K562 (cell line): Measurements from ENCODE around the gene EIF1B. TPM values are rescaled to one million over a fixed set of nuclear protein-coding genes. Genes with fewer than 3 reads are reported as not detected.

Experiments used
- ATAC-seq: fragments of 200-7000 bp; cut with Tn5 transposase; 3 replicates; pipeline ENCODE4 v1.9.1; 2020; ENCODE audit warnings: moderate library complexity
- BruUV-seq: library from RNA; stranded (reverse); fragments of 400-500 nt; replicated peaks from 2 replicates; lab custom pipeline; 2021; lab: Mats Ljungman, UMichigan
- CTCF ChIA-PET: fragments of 300-600 bp; formaldehyde crosslinking; extraction: SDS; loops from one replicate; lab custom pipeline; 2021; ENCODE audit warnings: low intra/inter-chr PET ratio; lab: Yijun Ruan, JAX
- POLR2A ChIA-PET: fragments of 300-600, 350-650 bp; sonication (Branson Sonifier 250); formaldehyde crosslinking; extraction: SDS; loops from one replicate; lab custom pipeline; 2021; ENCODE audit warnings: antibody characterized with exemption, inconsistent platforms; lab: Yijun Ruan, JAX
- DNase-seq, 4 experiments: peaks; one replicate each; pipeline versions ENCODE4 v3.0.0 to v3.0.0-alpha.2; 2011 to 2018; ENCODE audit warnings: low spot score in 3 of 4, mixed read lengths in 3 of 4; ENCODE audit errors: extremely low read depth in 1 of 4
- FAIRE-seq: peaks from 2 replicates; lab custom pipeline; 2011; peaks lifted over from hg19 to GRCh38; lab: Jason Lieb, UNC
- H2AFZ ChIP-seq: 2 replicates; pipeline ENCODE4 v1.6.0; 2011; ENCODE audit warnings: low read depth, low read length, control low read depth, inconsistent platforms
- H3K27ac ChIP-seq: fragments of 200-600 bp; 3 replicates; pipeline ENCODE4 v1.8.0; 2011; ENCODE audit warnings: low read depth, mild to moderate bottlenecking, control low read depth, inconsistent platforms, low read length, moderate library complexity, mixed read lengths; ENCODE audit errors: extremely low read depth
- H3K27me3 ChIP-seq, 2 experiments: fragments of 300-600 bp in 1 of 2; 2 replicates in 1 of 2; 3 replicates in 1 of 2; pipeline versions ENCODE4 v1.6.0 to v1.8.0; 2011; ENCODE audit warnings: inconsistent platforms in 2 of 2, low read length in 2 of 2, mild to moderate bottlenecking in 1 of 2, mixed read lengths in 1 of 2, moderate library complexity in 1 of 2; ENCODE audit not compliant: control insufficient read depth in 2 of 2, insufficient read depth in 2 of 2
- H3K36me3 ChIP-seq: fragments of 300-600 bp; 3 replicates; pipeline ENCODE4 v1.8.0; 2011; ENCODE audit warnings: mild to moderate bottlenecking, low read length, inconsistent platforms; ENCODE audit not compliant: control insufficient read depth, insufficient read depth
- H3K4me1 ChIP-seq, 2 experiments: fragments of 200-600 bp in 1 of 2; replicated peaks in 1 of 2; 2 replicates in 1 of 2; 3 replicates in 1 of 2; pipeline versions ENCODE4 v1.5.1 to v1.8.0; 2011; ENCODE audit warnings: inconsistent platforms in 2 of 2, low read length in 2 of 2, mild to moderate bottlenecking in 1 of 2, mixed read lengths in 1 of 2, moderate library complexity in 1 of 2; ENCODE audit not compliant: control insufficient read depth in 2 of 2, insufficient read depth in 2 of 2
- H3K4me2 ChIP-seq: 2 replicates; pipeline ENCODE4 v1.6.1; 2011; ENCODE audit warnings: low read length, control low read depth, inconsistent platforms, mixed read lengths; ENCODE audit not compliant: insufficient read depth
- H3K4me3 ChIP-seq: fragments of 200-600 bp; sonication (generic), shearing (Covaris generic); 2 replicates; pipeline ENCODE4 v1.5.1; 2016; ENCODE audit warnings: control low read depth, inconsistent platforms
- H3K79me2 ChIP-seq: fragments of 200-600 bp; 3 replicates; pipeline ENCODE4 v1.8.0; 2011; ENCODE audit warnings: low read length, inconsistent platforms; ENCODE audit not compliant: control insufficient read depth, insufficient read depth
- H3K9ac ChIP-seq, 2 experiments: 2 replicates each; pipeline versions ENCODE4 v1.6.0 to v1.6.1; 2011; ENCODE audit warnings: low read depth in 2 of 2, low read length in 2 of 2, control low read depth in 1 of 2, inconsistent platforms in 1 of 2, mild to moderate bottlenecking in 1 of 2, mixed read lengths in 1 of 2; ENCODE audit not compliant: insufficient read depth in 1 of 2
- H3K9me1 ChIP-seq: one replicate; pipeline ENCODE4 v1.6.0; 2011; ENCODE audit warnings: inconsistent platforms, mild to moderate bottlenecking, low read length, moderate library complexity; ENCODE audit not compliant: control insufficient read depth, insufficient read depth
- H3K9me3 ChIP-seq: replicated peaks from 2 replicates; pipeline ENCODE4 v1.5.1; 2011; ENCODE audit warnings: low read depth, low read length, inconsistent platforms; ENCODE audit not compliant: control insufficient read depth, insufficient read depth
- H4K20me1 ChIP-seq: replicated peaks from 2 replicates; pipeline ENCODE4 v1.6.1; 2011; ENCODE audit warnings: low read length, inconsistent platforms, mixed read lengths; ENCODE audit not compliant: control insufficient read depth, insufficient read depth
- E2F1 ChIP-seq: sonication (generic); formaldehyde crosslinking; IDR thresholded peaks from 2 replicates; pipeline ENCODE4 v1.8.1; 2023; ENCODE audit warnings: mild to moderate bottlenecking, missing genetic modification reagents, moderate library complexity
- GMEB1 ChIP-seq: fragments of 250-450 bp; sonication (Bioruptor Pico); IDR thresholded peaks from 2 replicates; pipeline ENCODE4 v1.4.0; 2020; ENCODE audit warnings: mild to moderate bottlenecking
- HES1 ChIP-seq: fragments of 450-650 bp; IDR thresholded peaks from 2 replicates; pipeline ENCODE4 v1.6.1; 2016; ENCODE audit warnings: low read depth, mild to moderate bottlenecking, moderate library complexity
- KAT8 ChIP-seq: fragments of 450-650 bp; IDR thresholded peaks from 2 replicates; pipeline ENCODE4 v1.6.1; 2016; ENCODE audit warnings: low read depth, mild to moderate bottlenecking
- MAFG ChIP-seq: fragments of 450-650 bp; conservative IDR thresholded peaks from 2 replicates; pipeline ENCODE4 v1.6.1; 2016; ENCODE audit warnings: missing genetic modification characterization, missing compliant biosample characterization
- MTA1 ChIP-seq: fragments of 450-650 bp; IDR thresholded peaks from 2 replicates; pipeline ENCODE4 v1.6.1; 2017; ENCODE audit warnings: borderline replicate concordance
- NKRF ChIP-seq: fragments of 450-650 bp; IDR thresholded peaks from 2 replicates; pipeline ENCODE4 v1.6.1; 2016; ENCODE audit warnings: borderline replicate concordance
- NR1H2 ChIP-seq: sonication (generic); formaldehyde crosslinking; IDR thresholded peaks from 2 replicates; pipeline ENCODE4 v1.4.0; 2020; ENCODE audit warnings: mild to moderate bottlenecking, missing genetic modification reagents
- ZKSCAN1 ChIP-seq: fragments of 150-350 bp; IDR thresholded peaks from 2 replicates; pipeline ENCODE4 v1.6.1; 2016; ENCODE audit warnings: low read depth, low read length
- ZMIZ1 ChIP-seq, 2 experiments: fragments of 150-350 bp in 1 of 2; IDR thresholded peaks; 2 replicates each; pipeline ENCODE4 v1.6.1; 2012 to 2016; ENCODE audit warnings: low read depth in 2 of 2, low read length in 2 of 2, mild to moderate bottlenecking in 1 of 2, moderate library complexity in 1 of 2
- WGBS: fragments of 100-300 bp; shearing (Covaris generic); methylation state at CpG from one replicate; pipeline ENCODE4 v1.1.6; 2016; ENCODE audit warnings: low coverage, mixed read lengths; ENCODE audit not compliant: insufficient coverage; ENCODE audit errors: missing lambda C conversion rate; 5-methylcytosine and 5-hydroxymethylcytosine counted together
- in situ Hi-C: fragments of 300-500 bp; cut with MboI; formaldehyde crosslinking; loops from 4 replicates; pipeline ENCODE4 v1.15.0; 2018; ENCODE audit warnings: inconsistent platforms, mixed read lengths
- intact Hi-C: fragments of 100-400 bp; cut with micrococcal nuclease; formaldehyde crosslinking; loops from 2 replicates; pipeline ENCODE4 v1.14.2; 2022
- polyA plus RNA-seq, 8 experiments: library from polyadenylated mRNA; depleted of rRNA in 4 of 8; stranded (reverse) in 5 of 8; unstranded in 3 of 8; fragments of >200 nt; fragmentation: Nextera tagmentation in 2 of 8; fragmentation: Illumina TruSeq in 1 of 8; extraction: Ambion mirVana in 2 of 8; extraction: Trizol in 1 of 8; gene quantifications; 2 replicates each; pipeline versions ENCODE4 v1.2.1 to v1.2.3, GENCODE V29; 2011 to 2014; ENCODE audit warnings: inconsistent platforms in 1 of 8, missing spikeins in 1 of 8
- total RNA-seq, 7 experiments: library from RNA; depleted of rRNA in 6 of 7; stranded (reverse); fragments of >200 nt in 6 of 7; fragmentation: Illumina TruSeq in 2 of 7; extraction: Trizol in 2 of 7; gene quantifications; 2 replicates each; pipeline versions ENCODE4 v1.2.1 to v1.2.3, GENCODE V29; 2011 to 2021; ENCODE audit warnings: low replicate concordance in 1 of 7

The EIF1B gene
- total and polyA plus RNA-seq, 9 of the 15 experiments (the other 6 are each of a cell fraction or from before 2014, with no cell fraction given) = 18.1 to 184 (median 78.9) TPM

- peak; percentile 89 for ATAC-seq
- peak overlapping the region in 1 of 2 experiments; percentile 54; a peak in 2 of 4 replicates for H3K9ac ChIP-seq
- no peaks in the 10 kb centered on the region for H3K27me3 ChIP-seq
- no TSS peak for BruUV-seq
- H3K9me3 ChIP-seq = peaks cover 2% of the 10 kb centered on the region; the same call in 1 of the 2 replicates
- CTCF ChIA-PET = no interaction called here
- H3K4me2 ChIP-seq = peak overlapping the region; percentile 65
- H3K36me3 ChIP-seq = peaks cover 3% of the 10 kb centered on the region; the same call in 1 of the 3 replicates
- peaks cover 4 to 41% of the 10 kb centered on the region in 2 experiments; a peak in 4 of 5 replicates for H3K4me1 ChIP-seq
- H2AFZ ChIP-seq = peak overlapping the region; percentile 98
- intact Hi-C loops (loop anchor here (10.0 kb wide), 1 partner anchor 895 kb away; the partner anchor contains the start of gene RPSA), in situ Hi-C loops (loop anchor here (10.0 kb wide), 1 partner anchor 895 kb away; the partner anchor contains the start of gene RPSA)
- WGBS = 7% methylated on average over 3 of the region's 3 CpGs
- peak; percentile 96 for FAIRE-seq
- H3K27ac ChIP-seq = peak overlapping the region; percentile 90
- DNase-seq = peak in 3 of 4 experiments; percentile 32 to 88 (median 47)
- H4K20me1 ChIP-seq = no peaks in the 10 kb centered on the region
- POLR2A ChIA-PET = interaction anchor here (0.6 to 2.0 kb wide), 7 partner anchors 9 to 114 kb away, joined by 3 to 10 read pairs (median 5); partner anchors contain the start of gene EIF1B
- H3K4me3 ChIP-seq = no peak overlapping the region
- H3K9me1 ChIP-seq = no peaks in the 10 kb centered on the region
- H3K79me2 ChIP-seq = no peaks in the 10 kb centered on the region
- no peak for TF ChIP-seq ZMIZ1 (IDR thresholded peaks at IDR 0.05; ENCODE audit: low read depth in 2 of 2, low read length in 2 of 2)
- TF ChIP-seq MAFG (tag) = peak; percentile 99
- peak; percentile 40 for TF ChIP-seq GMEB1 (CRISPR knock-in tag)
- no peak for TF ChIP-seq NR1H2
- TF ChIP-seq HES1 = peak; percentile 42; the same call in 1 of the 2 replicates
- TF ChIP-seq NKRF = no peak
- peak; percentile 68; the same call in 1 of the 2 replicates for TF ChIP-seq MTA1
- no peak for TF ChIP-seq KAT8
- no peak; the same call in 1 of the 2 replicates for TF ChIP-seq E2F1
- no peak for TF ChIP-seq ZKSCAN1
Measured at GRCh38 chr3:40299721-40300335, 9.7 kb upstream of the EIF1B start.
